HG03060 (cell line): ENCODE results near the gene ATP10B.
"Not testable (repeated sequence)": the region's sequence is repeated elsewhere in the genome, so short reads cannot be mapped to it uniquely, and the experiment has no call there.

Source experiments
- ATAC-seq: cut with Tn5 transposase; IDR thresholded peaks from one replicate; pipeline ENCODE4 v1.9.1; 2021; ENCODE audit warnings: low read depth, moderate number of reproducible peaks; ENCODE audit not compliant: unreplicated experiment

The ATP10B gene

DNA sequence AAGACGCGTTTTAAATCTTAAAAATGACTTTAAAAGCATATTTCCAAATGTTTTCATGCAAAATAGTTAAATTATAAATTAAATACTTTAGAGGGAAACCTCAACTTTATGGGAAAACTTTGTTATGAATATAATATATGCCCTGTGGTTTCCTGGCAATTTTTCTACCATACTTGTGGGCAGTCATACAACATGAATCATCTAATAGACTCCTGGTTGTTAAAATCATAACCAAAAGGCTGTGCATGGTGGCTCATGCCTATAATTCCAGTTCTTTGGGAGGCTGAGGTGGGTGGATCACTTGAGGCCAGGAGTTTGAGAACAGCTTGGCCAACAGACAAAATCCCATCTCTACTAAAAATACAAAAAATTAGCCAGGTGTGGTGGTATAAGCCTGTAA lies 18.2 kb downstream of the ATP10B start:
- no peak for ATAC-seq

DNA sequence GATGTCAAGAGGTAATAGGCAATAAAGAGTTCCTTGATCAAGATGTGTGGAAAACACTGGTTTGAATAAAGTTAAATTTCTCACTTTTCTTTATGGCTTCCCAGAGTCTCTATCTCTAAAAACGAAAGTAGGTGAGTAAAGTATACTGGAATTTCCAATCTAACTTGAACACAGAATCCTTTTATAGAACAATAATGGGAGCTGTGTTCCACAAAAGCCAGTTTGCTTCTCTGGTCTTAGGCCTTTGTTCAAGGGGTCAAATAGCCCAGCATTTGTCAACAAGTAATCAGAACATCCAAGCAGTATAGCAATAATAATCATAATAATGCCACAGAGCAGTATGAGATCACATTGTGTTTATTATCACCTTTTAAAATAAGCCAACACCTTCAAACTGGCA lies 20.2 kb downstream of the ATP10B start:
- ATAC-seq: no peak

DNA sequence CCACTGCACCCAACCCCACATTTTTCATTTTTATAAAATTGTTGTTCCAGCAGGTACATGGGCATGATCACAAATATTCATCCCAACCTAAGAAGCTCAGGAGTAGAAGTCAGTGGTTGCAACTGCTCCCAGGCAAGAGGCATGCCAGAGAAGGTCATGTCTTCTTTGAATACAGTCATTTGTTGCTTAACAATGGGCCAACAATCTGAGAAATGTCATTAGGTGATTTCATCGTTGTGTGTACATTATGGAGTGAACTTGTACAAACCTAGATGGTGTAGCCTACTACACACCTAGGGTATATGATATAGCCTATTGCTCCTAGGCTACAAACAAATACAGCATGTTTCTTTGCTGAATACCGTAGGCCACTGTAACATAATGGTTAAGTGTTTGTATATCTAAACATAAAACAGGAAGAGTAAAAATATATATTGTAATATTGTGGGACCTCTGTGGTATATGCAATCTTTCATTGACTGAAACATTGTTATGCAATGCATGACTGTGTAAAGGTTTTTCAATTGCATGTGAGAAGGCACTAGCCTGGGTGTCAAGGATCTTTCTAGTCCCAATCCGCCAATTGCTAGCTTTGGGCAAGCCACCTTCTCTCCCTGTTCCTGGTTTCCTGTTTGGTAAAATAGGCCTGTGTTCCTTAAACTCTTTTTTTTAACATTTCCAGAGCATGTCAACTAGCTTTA lies 27.6 kb downstream of the ATP10B start:
- ATAC-seq: no peak

DNA sequence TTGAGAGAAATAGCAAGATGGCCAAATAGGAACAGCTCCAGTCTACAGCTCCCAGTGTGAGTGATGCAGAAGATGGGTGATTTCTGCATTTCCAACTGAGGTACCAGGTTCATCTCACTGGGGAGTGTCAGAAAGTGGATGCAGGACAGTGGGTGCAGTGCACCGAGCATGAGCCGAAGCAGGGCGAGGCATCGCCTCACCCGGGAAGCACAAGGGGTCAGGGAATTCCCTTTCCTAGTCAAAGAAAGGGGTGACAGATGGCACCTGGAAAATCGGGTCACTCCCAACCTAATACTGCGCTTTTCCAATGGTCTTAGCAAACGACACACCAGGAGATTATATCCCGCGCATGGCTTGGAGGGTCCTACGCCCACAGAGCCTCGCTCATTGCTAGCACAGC lies 39.0 kb downstream of the ATP10B start:
- not testable (repeated sequence) for ATAC-seq

DNA sequence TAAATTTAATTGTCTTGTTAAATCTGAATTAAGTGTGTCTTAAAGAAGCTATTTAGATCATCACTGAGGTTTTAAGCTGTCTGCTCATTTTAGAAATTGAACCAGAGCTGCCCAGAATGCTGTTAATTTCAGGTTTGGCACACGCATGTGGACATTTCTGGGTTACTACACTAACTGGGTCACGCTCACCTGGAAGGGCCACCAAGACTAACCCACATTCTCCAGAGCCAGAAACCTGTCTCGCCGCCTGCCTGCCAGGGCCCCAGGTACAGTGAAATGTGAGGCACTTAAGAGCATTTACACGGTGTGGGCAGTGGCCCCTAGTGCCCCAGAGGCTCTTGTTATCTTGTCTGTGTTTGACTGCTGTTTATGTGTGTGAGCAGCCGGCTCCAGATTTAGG lies 46.6 kb downstream of the ATP10B start:
- no peak for ATAC-seq

DNA sequence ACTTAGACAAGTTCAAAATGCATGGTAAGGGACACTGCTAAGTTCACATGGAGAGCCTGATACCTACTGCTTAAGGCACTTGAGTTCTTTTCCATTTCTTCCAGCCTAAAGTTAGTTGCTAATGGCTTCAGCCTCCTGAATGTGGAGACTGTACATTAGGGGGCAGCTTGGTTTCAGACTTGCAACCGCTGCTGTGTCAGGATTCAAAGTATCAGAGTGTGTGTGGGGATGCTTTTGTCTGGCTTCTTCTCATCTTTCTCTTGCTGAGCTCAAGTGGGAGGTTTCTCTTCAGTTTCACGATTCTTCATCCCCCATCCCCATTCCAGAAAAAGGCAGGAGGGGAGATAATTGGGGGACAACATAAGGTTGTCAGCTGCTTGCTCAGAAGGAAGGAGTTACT lies 49.4 kb downstream of the ATP10B start:
- no peak for ATAC-seq

DNA sequence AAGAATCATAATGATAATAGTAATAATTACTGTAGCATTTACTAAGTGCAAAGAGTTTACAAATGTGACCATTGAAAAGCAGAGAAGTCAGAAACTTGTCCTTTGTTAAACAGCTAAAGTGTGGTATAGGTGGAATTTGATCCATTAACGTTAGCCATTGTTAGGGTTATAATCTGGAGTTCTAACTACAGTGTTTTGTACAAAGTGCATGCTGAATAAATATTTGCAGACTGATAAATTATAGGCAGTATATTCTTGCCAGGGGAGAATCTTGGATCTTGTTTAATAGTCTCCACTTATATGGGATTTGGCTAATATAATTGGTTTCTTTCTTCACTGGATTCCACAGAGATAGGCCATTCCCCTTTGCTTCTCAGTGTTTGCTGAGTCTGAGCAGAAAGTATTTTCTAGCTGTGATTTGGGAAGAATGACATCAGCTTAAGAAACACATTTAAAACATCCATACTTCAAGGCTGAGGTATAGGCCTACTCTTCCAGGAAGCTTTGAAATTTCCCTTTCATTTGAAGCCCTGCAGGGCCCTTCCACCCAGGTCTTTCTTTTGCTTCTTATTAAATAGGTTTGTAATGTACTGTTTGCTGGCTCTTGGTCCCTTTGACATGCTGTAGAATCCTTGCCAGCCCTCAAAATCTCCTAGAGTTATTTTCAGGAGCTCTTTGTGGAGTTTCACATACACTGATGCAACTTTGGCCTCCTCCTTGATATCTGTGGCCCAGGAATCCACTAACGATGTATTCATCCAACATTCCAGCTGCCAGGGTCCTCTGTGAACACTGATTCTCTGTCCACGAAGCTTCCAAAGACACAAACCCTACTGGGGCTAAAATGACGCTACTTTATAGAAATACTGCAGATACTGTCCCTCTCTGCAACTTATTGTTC lies 51.4 kb downstream of the ATP10B start:
- no peak for ATAC-seq

DNA sequence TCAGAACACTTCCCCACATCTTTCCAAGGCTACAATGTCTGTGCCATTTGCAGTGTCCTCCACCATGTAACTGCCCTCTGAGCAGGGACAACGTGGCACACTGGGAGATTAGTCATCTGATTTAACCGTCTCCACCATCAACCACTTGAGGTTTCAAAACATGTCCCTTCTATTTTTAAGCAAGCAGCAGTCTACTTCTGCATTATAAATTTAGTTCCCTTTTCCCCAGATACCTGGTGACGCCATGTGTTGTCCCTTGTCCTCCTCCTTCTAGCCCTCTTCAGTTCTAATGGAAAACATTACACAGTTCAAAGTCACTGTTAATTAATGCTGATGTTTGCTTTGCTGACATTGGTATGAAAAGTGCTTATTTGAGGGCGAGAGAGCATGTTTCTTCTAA lies 52.8 kb downstream of the ATP10B start:
- peak; percentile 82 for ATAC-seq

DNA sequence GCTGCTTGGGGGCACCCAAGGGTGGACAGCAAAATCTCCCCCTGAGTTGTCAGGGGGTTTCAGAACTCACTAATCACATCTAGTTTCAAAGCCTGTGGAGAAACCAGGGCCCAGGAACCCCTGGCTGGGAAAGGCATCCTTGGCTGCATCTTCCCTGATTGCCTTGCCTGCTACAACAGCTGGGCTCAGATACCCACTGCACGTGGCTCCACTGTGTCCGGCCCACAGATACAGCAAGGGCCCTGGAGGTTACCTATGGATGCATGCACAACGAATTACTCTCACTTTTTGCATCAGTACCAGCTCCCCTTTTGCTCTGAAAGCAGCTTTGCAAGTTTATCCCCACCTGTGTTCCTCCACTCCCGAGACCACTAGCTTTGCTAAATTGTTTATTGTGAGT lies 55.0 kb downstream of the ATP10B start:
- no peak for ATAC-seq

DNA sequence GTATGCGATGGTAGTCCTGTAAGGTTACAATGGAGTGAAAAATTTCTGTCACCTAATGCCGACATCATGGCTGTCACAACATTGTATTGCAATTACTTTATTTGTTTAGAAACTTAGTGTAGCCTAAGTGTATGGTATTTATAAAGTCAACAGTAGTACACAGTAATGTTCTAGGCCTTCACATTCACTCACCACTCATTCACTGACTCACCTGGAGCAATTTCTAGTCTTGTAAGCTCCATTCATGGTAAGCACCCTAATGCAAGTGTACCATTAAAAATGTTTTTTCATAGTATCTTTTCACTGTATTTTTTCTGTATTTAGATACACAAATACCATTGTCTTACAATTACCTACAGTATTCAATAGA lies 58.5 kb downstream of the ATP10B start:
- no peak for ATAC-seq

DNA sequence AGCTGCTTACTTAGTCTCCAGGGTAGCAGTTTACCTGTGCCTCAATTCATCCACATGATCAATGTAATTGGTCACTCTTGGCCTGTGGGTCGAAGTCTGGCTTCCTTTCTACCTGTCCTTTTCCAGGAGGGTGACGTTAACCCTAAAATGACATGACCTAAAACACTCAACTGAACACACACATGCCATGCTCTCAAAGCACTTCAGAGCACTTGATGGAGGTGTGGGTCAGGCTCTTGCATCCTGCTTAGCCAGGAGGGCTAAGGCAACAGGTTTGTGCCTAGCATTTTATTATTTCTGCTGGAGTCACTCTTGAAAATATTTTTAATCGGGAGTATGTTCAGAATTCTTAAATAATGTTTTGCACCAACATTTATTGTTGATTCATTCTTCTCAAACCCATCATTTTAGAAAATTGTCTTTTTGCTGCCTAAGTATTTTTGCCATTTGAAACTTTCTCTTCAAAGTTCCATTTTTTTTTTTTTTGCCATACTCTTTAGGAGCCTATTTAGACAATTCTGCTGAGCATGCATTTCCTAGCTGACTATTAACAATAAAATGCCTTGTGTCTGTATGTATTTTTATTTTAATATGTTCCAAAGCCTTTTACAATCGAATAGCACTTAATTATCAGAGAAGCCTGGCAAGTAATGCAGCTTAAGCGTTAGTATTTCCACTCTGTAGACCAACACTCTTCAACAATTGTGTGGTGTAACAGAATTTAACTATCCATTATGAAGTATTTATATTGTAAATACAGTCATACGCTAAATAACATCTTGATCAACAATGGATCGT lies 59.1 kb downstream of the ATP10B start:
- ATAC-seq: no peak

DNA sequence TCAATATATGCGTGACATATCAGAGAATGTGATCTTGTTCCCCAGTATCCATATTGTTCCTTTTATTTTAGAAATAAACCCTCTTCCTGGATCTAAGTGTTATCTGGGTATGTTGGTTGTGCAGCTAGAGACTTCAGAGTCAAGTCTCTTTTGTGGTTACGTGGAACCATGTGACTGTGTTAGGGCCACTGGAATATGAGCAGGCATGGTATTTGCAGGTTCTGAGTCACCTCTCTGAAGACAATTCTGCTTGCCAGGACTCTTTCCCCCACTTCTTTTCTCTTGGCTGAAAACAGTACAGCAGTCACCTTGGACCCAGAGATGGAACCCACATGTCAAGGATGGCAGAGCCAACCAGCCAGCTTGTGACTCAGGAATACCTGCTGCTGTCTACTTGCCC lies 59.7 kb downstream of the ATP10B start:
- ATAC-seq: no peak

DNA sequence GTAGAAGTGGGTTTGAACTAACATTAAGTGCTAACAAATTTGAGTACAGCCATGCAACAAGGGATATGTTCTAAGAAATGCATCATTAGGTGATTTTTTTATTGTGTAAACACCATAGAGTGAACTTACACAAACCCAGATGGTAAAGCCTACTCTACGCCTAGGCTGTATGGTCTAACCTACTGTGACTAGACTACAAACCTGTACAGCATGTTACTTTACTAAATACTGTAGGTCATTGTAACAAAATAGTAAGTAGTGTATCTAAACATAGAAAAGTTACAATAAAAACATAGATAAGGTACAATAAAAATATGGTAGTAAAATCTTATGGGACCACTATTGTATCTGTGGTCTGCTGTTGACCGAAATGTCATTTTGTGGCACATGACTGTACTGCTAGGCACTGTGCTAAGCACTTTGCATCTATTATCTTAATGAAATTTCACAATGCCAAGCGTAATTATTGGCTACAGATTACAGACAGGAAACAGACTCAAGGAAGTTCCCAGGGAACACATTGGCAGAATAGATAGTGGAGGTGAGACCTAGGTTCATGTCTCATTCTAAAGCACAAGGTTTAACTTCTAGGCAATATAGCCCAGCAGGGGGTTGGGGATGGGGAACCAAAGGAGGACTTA lies 62.7 kb downstream of the ATP10B start:
- ATAC-seq: no peak

DNA sequence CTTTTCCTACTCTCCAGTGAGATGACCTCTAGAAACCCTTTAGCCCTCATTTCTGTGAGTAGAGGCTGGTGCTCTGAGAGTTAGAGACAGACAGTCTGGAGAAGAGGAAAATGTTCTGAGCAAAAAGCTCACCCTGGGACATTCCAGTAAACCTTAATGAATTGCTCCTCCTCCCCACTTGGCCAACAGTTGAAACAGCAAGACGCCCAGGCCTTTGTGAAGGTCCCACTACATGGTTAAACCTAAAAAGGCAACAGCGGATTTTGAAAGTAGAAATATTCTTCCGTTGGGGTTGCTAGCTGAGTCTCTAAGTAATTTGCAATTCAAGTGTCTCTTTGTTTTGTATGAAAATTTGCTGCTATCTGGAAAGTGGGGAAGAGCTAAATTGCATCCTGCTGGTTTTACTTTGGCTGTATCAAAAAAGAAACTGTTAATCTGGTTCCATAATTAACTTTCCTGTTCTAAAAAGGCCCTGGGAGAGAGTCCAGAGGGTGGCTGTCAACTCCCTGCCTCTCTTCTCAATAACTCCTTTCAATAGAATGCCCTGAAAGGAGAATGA lies 63.8 kb downstream of the ATP10B start:
- no peak for ATAC-seq

DNA sequence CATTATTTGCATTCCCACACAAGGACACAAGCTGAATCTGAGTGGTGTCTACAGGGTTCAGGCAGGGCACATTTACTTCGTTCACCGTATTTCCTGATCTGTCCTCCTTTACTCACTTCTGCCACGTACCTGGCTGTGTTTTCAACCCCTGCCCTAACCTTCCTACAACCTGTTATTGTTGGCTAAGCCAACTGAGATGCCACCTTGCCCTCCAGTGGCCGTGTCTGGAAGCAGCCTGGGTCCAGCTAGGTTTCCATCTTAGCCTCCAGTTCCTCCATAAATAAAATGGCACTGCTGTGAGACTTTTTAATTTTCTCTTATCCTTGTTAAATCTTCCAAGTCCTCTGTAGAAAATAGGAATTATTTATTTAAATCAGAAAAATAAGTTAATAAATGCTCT lies 64.8 kb downstream of the ATP10B start:
- no peak for ATAC-seq

DNA sequence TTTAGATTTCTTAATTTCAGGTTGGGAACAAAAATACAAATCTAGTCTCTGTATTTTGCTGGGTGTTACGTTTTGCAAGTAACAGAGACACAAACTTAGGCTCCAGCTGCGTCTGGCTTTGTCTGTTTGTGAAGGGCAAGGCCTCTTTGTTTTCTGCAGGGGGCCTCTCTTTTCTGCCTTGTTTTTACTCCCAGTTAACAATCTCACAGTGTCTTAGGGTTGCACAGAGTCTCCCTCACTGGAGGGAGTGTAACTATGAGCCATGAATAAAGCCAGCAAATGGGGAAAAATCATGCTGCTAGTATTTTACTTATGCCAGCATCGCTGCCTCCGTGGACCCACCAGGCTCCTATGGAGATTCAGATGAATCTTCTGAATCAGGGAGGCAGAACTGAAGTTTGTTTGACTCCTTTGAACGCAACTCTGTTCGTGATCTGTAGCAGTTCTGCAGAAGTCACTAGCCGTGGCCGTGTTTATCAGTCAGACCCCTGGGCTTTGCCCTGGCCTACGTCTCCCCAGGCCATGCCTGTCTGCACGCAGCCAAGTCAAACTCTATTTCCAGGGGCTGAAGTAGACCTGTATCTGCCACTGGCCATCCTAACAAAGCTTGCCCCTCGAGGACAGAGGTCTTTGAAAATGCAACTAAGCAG lies 77.2 kb downstream of the ATP10B start:
- ATAC-seq: no peak

DNA sequence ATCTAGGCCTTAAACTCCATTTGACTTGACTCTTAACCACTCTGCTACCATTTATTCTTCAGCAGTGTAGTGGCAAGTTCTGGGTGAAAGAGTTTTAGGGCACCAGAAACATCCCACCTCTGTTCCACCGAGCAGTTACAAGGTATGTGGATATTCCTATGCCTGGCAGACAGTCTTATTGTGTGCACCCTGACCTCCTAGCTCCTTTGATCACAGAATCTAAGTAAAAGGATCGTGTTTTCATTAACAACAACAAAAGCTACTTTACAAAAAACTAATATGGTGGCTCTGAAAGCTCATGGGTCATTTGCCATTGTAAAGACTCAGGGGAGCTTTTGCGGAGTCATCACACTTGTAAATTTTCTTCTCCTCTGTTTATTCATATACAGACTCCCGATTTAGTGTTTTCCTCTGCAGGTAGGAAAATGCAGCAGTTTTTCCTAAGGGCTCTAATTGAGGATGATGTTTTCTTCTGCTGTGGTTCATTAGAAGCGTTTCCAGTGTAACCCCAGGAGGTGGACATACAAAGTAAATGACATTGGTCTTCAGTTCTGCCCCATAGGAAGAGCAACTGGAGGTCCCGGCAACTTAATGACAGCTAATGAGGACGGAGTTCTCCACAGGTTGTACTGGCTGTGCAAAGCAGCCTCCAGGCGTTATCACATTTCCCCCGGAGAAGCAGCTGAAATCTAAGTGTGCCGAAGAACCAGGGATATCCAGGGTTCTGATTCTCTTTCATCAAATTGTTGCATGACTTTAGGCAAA lies 78.2 kb downstream of the ATP10B start:
- ATAC-seq: no peak

DNA sequence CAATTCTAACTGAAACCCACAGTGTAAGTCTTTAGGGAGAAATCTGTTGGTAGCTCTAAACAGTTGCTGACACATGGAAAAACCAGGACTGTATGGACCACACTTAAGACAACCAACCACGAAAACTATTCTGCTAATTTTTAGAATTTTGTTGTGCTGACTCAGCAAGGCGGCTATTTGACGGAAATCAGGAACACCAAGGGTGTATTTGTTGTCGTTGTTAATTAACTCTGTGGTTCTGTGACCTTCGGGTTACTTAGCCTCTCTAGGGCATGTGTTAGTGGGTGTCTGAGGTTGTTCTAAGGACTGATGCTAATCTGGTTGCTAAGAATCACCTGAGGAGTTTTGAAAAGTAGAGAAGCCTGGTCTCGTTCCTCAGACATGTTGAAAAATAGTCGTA lies 79.2 kb downstream of the ATP10B start:
- no peak for ATAC-seq

DNA sequence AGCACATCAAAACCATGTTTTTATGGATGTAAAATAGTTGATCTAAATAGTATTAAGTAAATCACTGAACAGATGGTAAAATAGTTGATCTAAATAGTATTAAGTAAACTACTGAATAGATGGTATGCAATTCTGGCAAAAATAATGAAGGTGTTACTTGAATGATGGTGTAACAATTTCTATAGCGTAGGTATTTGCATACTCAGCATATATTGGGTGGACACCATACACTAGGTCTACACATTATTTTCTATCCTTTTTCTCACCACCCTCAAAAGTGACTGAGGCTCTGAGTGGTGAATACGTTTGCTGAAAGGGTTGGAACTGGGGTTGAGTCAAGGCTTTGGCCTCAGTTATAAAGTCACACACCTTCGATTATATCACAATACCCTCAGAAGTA lies 81.3 kb downstream of the ATP10B start:
- ATAC-seq: no peak
